Measurements from ENCODE around the gene PRAMEF4.
"Not testable (repeated sequence)": the region's sequence is repeated elsewhere in the genome, so short reads cannot be mapped to it uniquely, and the experiment has no call there.

The PRAMEF4 gene

GRCh38 chr1:12886101-12886500 is at the start of gene PRAMEF4:
Gene PRAMEF4 (minus strand): TSS chr1:12886201. CDS start chr1:12883394, 2,807 bp downstream.
- not testable (repeated sequence) for DNase-seq (ENCODE audit: low spot score)

- not testable (repeated sequence) for DNase-seq (ENCODE audit: low spot score)
These were observed 38.4 kb upstream of the PRAMEF4 start for GRCh38 chr1:12924368-12924767.

DNA sequence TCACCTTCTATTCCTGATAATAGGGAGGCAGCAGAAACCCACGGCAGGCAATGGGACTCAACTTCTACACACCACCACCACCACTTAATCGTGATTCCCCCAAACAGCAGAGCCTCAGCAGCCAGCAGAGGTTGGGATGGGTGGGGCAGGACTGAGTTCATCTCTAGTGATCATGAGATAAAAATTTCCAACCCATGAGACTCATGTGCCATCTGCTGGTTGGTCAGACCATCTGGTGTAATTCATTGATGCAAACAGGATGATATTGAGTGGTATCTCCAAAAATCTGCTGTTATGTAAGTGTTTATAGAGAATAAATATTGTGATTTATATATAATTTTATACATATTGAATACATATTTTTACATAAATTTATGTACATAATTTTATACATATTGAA is 35.7 kb upstream of the PRAMEF4 start:
- DNase-seq (ENCODE audit: low spot score) = not testable (repeated sequence)

DNA sequence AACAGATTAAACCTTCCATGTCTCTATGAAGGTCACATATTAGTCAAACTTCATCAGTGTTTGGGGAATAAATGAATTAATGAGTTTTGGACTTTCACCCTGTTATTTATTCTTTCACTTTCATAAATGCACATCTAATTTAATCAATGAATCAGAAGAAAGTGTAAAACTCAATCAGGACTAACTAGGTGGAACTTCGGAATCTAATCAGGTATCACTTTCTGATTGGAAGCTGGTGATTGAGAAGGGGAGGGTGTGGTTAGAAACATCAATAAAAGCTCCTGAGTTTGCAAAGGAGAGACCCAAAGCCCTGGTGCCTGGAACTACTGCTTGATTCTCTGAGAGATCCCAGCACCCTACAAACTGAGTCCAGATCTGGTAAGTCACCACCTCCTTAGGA is 30.3 kb upstream of the PRAMEF4 start, which contains the start of gene PRAMEF7:
PRAMEF7 (plus strand) TSS at position 301 of the 400 bp plus-strand sequence. CDS start 1,083 bp downstream, outside the sequence.
- not testable (repeated sequence) for DNase-seq (ENCODE audit: low spot score)

GRCh38 chr1:12903793-12904572 is 18.0 kb upstream of the PRAMEF4 start:
- not testable (repeated sequence) for DNase-seq (ENCODE audit: low spot score)

DNA sequence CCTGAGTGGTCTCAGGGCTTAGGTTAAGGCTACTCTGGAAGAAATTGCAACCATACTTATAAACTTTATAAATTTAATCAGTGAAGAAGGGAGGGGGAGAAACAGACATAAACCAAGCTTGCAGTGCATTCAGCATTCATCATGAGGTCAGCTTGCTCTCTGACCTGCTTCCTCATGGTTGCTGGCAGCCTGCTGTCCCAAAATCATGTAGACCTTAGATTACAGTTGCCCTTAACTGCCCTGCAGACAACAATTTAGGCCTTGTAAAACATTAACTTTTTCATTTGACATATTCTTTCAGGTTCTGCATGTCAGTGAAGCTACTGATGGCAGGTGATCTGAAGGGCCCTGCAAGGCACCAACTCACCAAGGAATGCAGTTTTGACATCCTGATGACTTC is 13.2 kb upstream of the PRAMEF4 start:
- DNase-seq (ENCODE audit: low spot score) = not testable (repeated sequence)

GRCh38 chr1:12898170-12898569 is 12.2 kb upstream of the PRAMEF4 start, which contains the start of gene PRAMEF10:
Gene PRAMEF10 (minus strand): TSS chr1:12898270. CDS start chr1:12895847, 2,423 bp downstream.
- DNase-seq (ENCODE audit: low spot score) = not testable (repeated sequence)

- DNase-seq (ENCODE audit: low spot score) = not testable (repeated sequence)
These were observed 7.5 kb downstream of the PRAMEF4 start for GRCh38 chr1:12878453-12878852.

DNA sequence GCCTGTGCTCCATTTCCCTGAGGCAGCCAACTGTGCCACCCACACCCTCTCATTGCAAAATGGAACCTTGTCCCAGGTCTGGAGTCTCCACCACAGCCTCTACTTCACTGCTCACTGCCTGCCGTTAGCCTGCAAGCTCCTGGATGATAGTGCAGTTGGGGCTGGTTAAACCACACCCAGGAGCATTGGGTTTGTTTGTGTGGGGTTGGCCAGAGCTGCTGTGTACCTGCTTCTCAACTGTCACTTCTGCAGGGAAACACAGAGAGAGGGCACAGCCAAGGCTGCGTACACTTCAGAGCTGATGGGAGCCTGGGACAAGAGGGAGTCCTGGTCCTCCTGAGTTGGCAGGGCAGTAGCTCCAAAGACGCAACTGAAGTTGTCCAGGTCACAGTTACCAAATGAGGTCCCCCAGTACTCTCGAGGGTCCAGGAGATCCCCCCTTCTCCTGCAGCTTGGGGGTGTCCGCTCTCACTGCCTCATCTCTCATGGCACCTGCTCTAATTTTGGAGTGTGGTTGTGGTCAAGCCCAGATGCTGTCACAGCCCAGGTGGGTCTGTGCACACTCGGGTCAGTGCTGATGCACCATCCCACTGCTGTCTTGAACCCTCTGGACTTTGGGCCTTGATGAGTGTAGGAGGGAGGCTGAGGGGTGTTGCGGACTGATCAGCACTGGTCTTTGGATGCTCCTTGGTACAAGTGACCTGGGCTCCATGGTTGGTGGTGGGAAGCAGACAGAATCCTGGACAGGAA is 22.7 kb downstream of the PRAMEF4 start:
- not testable (repeated sequence) for DNase-seq (ENCODE audit: low spot score)

DNA sequence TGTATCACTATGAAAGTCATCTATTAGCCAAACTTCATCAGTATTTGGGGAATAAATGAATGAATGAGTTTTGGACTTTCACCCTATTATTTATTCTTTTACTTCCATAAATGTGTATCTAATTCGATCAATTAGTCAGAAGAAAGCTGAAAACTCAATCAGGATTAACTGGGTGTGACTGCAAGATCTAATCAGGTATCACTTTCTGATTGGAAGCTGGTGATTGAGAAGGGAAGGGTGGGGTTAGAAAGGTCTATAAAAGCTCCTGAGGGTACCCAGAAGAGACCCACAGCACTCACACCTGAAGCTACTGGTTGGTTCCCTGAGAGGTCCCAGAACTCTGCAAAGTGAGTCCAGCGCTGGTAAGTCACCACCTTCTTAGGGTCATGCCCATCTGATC is 29.2 kb downstream of the PRAMEF4 start, which contains the start of gene PRAMEF2:
PRAMEF2 (plus strand) TSS at position 301 of the 400 bp plus-strand sequence. CDS start 1,924 bp downstream, outside the sequence.
- not testable (repeated sequence) for DNase-seq (ENCODE audit: low spot score)

DNA sequence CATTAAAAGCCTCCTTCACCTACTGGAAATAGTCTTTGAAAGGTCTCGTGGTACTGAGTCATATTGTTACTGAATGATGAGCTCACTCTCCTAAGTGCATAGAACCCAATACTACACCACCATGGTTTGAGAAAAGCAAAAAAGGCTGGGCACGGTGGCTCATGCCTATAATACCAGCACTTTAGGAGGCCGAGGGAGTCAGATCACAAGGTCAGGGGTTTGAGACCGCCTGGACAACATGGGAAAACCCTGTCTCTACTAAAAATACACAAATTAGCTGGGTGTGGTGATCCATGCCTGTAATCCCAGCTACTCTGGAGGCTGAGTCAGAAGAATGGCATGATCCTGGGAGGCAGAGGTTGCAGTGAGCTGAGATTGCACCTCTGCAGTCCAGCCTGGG is 34.2 kb downstream of the PRAMEF4 start:
- no peak for DNase-seq (ENCODE audit: low spot score)

DNA sequence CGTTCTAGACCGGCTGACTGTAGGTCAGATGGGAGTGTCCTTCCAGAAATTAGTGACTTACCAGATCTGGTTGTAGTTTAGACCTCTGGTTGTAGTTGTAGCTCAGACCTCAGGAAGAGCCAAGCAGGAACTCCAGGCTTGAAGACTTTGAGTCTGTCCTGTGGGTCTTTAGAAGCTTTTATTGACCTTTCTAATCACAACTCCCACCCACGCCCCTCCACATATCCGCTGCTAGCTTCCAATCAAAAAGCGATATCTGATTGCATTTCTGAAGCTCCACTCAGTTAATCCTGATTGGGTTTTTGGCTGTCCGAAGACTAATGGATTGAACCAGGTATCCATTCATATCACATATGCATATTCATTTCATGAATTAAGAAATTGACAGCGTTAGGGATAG is 37.4 kb downstream of the PRAMEF4 start, which contains the start of gene HNRNPCL1:
HNRNPCL1 (minus strand) TSS at position 101 of the 400 bp plus-strand sequence. CDS start 431 bp downstream, outside the sequence.
- not testable (repeated sequence) for DNase-seq (ENCODE audit: low spot score)

GRCh38 chr1:12833251-12833650 is 52.8 kb downstream of the PRAMEF4 start:
- DNase-seq (ENCODE audit: low spot score) = not testable (repeated sequence)

- DNase-seq (ENCODE audit: low spot score) = not testable (repeated sequence)
These were observed 54.7 kb downstream of the PRAMEF4 start, which contains the start of gene PRAMEF11 for GRCh38 chr1:12831310-12831709. Gene PRAMEF11 (minus strand): TSS chr1:12831410. CDS start chr1:12828789, 2,621 bp downstream.

Measured in iPS-NIHi11 (cell line).